Gastroesophageal sphincter (tissue), 3 donors: Measurements from ENCODE around the gene UPP1.

Experiments
- CTCF ChIP-seq, 4 experiments: fragments of 200-600 bp in 2 of 4; fragments of 450-650 bp in 2 of 4; sonication (generic) in 1 of 4; IDR thresholded peaks; one replicate each; pipeline ENCODE4 v1.5.1; 2017 to 2019; ENCODE audit warnings: antibody characterized with exemption in 4 of 4, mild to moderate bottlenecking in 2 of 4, moderate library complexity in 2 of 4
- EP300 ChIP-seq: sonication (generic); formaldehyde crosslinking; IDR thresholded peaks from one replicate; pipeline ENCODE4 v1.6.1; 2017; ENCODE audit warnings: antibody characterized with exemption, mild to moderate bottlenecking
- POLR2A ChIP-seq, 2 donors: fragments of 450-650 bp; IDR thresholded peaks; one replicate each; pipeline ENCODE4 v1.6.1; 2017; ENCODE audit warnings: antibody characterized with exemption in 2 of 2, mild to moderate bottlenecking in 2 of 2, moderate library complexity in 1 of 2
- POLR2AphosphoS5 ChIP-seq: sonication (generic); formaldehyde crosslinking; IDR thresholded peaks from one replicate; pipeline ENCODE4 v1.6.1; 2017; ENCODE audit warnings: antibody characterized with exemption

- TF ChIP-seq CTCF (IDR thresholded peaks at IDR 0.05) (no peak), EP300 (no peak), POLR2A (IDR thresholded peaks at IDR 0.05) (no peak), POLR2AphosphoS5 (no peak)
Measured at GRCh38 chr7:48087349-48087748, 1.7 kb upstream of the UPP1 start.
